IPS-15b (cell line): ENCODE results near the gene KIRREL1.

Source experiments
- H3K27me3 ChIP-seq: one replicate; pipeline ENCODE4 v1.6.1; 2013; ENCODE audit warnings: low read length; ENCODE audit not compliant: control insufficient read depth, insufficient read depth
- H3K36me3 ChIP-seq: one replicate; pipeline ENCODE4 v1.6.1; 2013; ENCODE audit warnings: low read length; ENCODE audit not compliant: control insufficient read depth, insufficient read depth
- H3K4me1 ChIP-seq: one replicate; pipeline ENCODE4 v1.6.1; 2013; ENCODE audit warnings: mild to moderate bottlenecking, low read length; ENCODE audit not compliant: control insufficient read depth, insufficient read depth
- H3K4me3 ChIP-seq: one replicate; pipeline ENCODE4 v1.5.1; 2013; ENCODE audit warnings: low read depth, low read length
- H3K9ac ChIP-seq: one replicate; pipeline ENCODE4 v1.6.1; 2013; ENCODE audit warnings: low read depth, mild to moderate bottlenecking, low read length
- H3K9me3 ChIP-seq: one replicate; pipeline ENCODE4 v1.6.1; 2013; ENCODE audit warnings: mild to moderate bottlenecking, low read length; ENCODE audit not compliant: control insufficient read depth, insufficient read depth

KIRREL1 gene

DNA sequence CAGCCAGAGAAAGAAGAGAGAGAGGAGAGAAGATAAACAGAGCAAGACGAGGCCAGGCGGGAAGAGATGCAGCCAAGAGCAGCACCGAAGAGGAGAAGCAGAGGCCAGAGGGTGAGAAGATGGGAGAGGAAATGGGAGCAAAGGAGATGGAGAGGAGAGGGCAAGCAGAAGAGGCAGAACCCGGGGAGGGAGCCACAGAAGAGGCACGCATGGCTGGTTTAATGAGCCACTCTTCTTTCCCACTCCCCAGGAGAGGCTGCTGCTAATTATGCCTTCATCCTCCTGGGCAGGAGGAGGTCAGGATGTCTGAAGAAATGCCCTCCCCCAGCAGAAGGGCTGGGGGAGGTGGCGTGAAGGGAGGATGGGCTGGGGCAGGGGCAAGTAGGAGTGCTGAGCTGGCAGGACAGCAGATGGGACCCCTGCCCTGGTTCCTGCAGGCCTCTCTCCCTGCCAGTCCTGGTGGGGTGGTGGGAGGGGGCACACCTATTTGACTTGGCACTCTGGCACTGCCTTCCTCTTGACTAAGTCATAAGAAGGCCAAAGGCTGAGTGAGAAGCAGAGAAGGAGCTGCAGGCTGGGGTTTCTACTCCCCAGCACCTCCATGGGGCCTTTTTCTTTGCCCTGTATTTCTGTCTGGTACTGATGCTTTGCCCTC is 32.3 kb downstream of the KIRREL1 start:
- Histone ChIP-seq H3K27me3 (no peaks in the 10 kb centered on the region), H3K9ac (no peak overlapping the region), H3K4me1 (no peaks in the 10 kb centered on the region), H3K4me3 (no peak overlapping the region), H3K36me3 (no peaks in the 10 kb centered on the region), H3K9me3 (no peaks in the 10 kb centered on the region)

GRCh38 chr1:158026651-158027050 is 33.2 kb downstream of the KIRREL1 start:
- Histone ChIP-seq H3K4me1 (no peaks in the 10 kb centered on the region), H3K9me3 (no peaks in the 10 kb centered on the region), H3K9ac (no peak overlapping the region)

GRCh38 chr1:158027508-158027907 is 34.1 kb downstream of the KIRREL1 start:
- H3K9ac ChIP-seq = no peak overlapping the region
- H3K4me1 ChIP-seq = no peaks in the 10 kb centered on the region
- no peaks in the 10 kb centered on the region for H3K27me3 ChIP-seq
- peaks cover 4% of the 10 kb centered on the region for H3K36me3 ChIP-seq
- no peaks in the 10 kb centered on the region for H3K9me3 ChIP-seq
- no peak overlapping the region for H3K4me3 ChIP-seq

More at GRCh38 chr1:158026651-158027050, 33.2 kb downstream of the KIRREL1 start:
- Histone ChIP-seq H3K4me3 (no peak overlapping the region), H3K27me3 (no peaks in the 10 kb centered on the region), H3K36me3 (peaks cover 4% of the 10 kb centered on the region)

- Histone ChIP-seq H3K9me3 (no peaks in the 10 kb centered on the region), H3K4me1 (no peaks in the 10 kb centered on the region), H3K9ac (no peak overlapping the region), H3K4me3 (no peak overlapping the region), H3K36me3 (peaks cover 4% of the 10 kb centered on the region), H3K27me3 (no peaks in the 10 kb centered on the region)
These were observed 35.5 kb downstream of the KIRREL1 start for GRCh38 chr1:158028969-158029368.

DNA sequence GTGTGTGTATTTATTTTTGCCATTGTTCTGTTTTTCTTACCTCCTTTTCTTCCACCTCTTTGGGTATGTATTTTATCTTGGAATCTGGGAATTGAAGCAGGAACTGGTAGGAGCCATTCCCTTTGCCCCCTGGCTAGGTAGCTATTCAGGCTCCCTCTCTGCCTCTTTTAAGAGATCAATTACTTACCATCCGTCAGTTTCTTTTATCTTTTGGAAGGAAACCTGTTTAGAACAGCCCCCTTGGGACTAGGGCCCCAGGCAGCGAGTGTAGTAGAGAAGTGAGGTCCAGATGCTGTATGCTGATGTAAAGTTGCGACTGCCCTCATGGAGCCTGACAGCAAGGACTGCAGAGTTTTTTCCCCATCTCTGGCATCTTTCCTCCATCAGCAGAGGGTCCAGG is 41.6 kb downstream of the KIRREL1 start:
- Histone ChIP-seq H3K4me3 (no peak overlapping the region), H3K4me1 (peaks cover 2% of the 10 kb centered on the region), H3K9me3 (no peaks in the 10 kb centered on the region), H3K9ac (no peak overlapping the region), H3K27me3 (no peaks in the 10 kb centered on the region), H3K36me3 (peaks cover 4% of the 10 kb centered on the region)

GRCh38 chr1:158035976-158036583 is 42.6 kb downstream of the KIRREL1 start:
- no peaks in the 10 kb centered on the region for H3K27me3 ChIP-seq
- H3K4me1 ChIP-seq = peaks cover 2% of the 10 kb centered on the region
- H3K4me3 ChIP-seq = no peak overlapping the region
- H3K9me3 ChIP-seq = no peaks in the 10 kb centered on the region
- no peak overlapping the region for H3K9ac ChIP-seq
- H3K36me3 ChIP-seq = peaks cover 4% of the 10 kb centered on the region

DNA sequence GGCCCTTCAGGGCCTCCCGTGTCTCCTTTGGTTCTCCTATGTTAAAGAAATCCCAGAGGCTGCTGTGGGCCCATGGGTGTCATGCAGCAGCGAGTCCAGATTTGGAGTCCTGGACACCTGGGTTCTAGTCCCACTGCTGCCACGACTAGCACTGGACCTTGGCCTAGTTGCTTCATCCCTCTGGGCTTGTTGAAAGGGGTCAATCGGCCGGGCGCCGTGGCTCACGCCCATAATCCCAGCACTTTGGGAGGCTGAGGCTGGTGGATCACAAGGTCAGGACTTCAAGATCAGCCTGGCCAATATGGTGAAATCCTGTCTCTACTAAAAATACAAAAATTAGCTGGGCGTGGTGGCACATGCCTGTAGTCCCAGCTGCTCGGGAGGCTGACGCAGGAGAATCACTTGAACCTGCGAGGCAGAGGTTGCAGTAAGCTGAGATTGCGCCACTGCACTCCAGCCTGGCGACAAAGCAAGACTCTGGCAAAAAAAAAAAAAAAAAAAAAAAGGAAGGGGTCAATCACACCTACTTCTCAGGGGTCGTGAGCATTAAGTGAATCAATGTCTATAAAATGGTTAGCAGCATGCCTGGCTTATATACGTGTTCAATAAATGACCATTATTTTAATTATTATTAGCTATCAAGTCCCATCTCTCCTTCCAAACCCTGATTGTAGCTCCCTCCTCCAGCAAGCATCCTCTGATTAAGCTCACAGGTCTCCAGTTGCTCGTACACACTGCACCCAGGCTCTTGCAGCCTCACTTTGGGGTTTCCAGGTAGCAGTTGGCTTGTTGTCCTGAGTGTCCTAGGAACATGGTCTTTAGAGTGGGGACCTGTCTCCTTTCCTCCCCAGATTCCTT is 43.8 kb downstream of the KIRREL1 start:
- H3K27me3 ChIP-seq = no peaks in the 10 kb centered on the region
- no peak overlapping the region for H3K4me3 ChIP-seq
- H3K9me3 ChIP-seq = no peaks in the 10 kb centered on the region
- no peak overlapping the region for H3K9ac ChIP-seq
- no peaks in the 10 kb centered on the region for H3K36me3 ChIP-seq
- H3K4me1 ChIP-seq = peaks cover 2% of the 10 kb centered on the region

GRCh38 chr1:158037866-158038359 is 44.5 kb downstream of the KIRREL1 start:
- Histone ChIP-seq H3K4me1 (peaks cover 2% of the 10 kb centered on the region), H3K4me3 (no peak overlapping the region), H3K27me3 (no peaks in the 10 kb centered on the region), H3K9me3 (no peaks in the 10 kb centered on the region), H3K36me3 (no peaks in the 10 kb centered on the region), H3K9ac (no peak overlapping the region)

DNA sequence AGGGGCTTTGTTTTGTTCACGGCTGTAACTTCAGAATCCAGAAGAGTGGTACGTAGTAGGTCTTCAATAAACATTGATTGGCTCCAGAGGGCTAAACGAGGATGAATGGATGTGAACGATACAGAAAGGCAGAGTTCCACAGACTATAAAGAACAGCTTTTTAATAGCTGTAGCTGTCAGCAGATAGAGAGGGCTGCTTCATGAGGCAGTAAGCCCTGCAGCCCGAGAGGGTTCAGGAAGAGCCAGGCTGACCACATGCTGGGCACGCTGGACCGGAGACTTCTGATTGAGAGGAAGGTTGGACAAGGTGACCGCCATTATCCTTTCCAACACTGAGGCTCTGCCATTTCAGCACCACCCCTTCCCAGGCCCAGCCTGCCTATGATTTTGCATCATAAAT is 45.3 kb downstream of the KIRREL1 start:
- H3K27me3 ChIP-seq = no peaks in the 10 kb centered on the region
- H3K4me3 ChIP-seq = no peak overlapping the region
- no peaks in the 10 kb centered on the region for H3K36me3 ChIP-seq
- no peak overlapping the region for H3K9ac ChIP-seq
- H3K9me3 ChIP-seq = no peaks in the 10 kb centered on the region
- peaks cover 9% of the 10 kb centered on the region for H3K4me1 ChIP-seq

GRCh38 chr1:158039380-158039779 is 45.9 kb downstream of the KIRREL1 start:
- no peak overlapping the region for H3K4me3 ChIP-seq

GRCh38 chr1:158040323-158040722 is 46.9 kb downstream of the KIRREL1 start:
- no peak overlapping the region for H3K4me3 ChIP-seq
- H3K36me3 ChIP-seq = no peaks in the 10 kb centered on the region
- no peaks in the 10 kb centered on the region for H3K9me3 ChIP-seq
- no peak overlapping the region for H3K9ac ChIP-seq
- H3K27me3 ChIP-seq = no peaks in the 10 kb centered on the region
- peaks cover 9% of the 10 kb centered on the region for H3K4me1 ChIP-seq

More at GRCh38 chr1:158039380-158039779, 45.9 kb downstream of the KIRREL1 start:
- no peak overlapping the region for H3K9ac ChIP-seq
- no peaks in the 10 kb centered on the region for H3K36me3 ChIP-seq
- H3K4me1 ChIP-seq = peaks cover 9% of the 10 kb centered on the region
- no peaks in the 10 kb centered on the region for H3K9me3 ChIP-seq
- no peaks in the 10 kb centered on the region for H3K27me3 ChIP-seq
